Liver (tissue), 9 donors: ENCODE data around the gene PSMA5. TPM values are rescaled to one million over a fixed set of nuclear protein-coding genes. Genes with fewer than 3 reads are reported as not detected.

Source experiments
- DNase-seq: peaks from one replicate; pipeline ENCODE4 v3.0.0-alpha.2; 2017; ENCODE audit warnings: low spot score
- H3K27ac ChIP-seq, 2 donors: one replicate each; pipeline ENCODE4 v1.7.0; 2013; ENCODE audit warnings: inconsistent platforms in 2 of 2, low read length in 2 of 2, control low read depth in 1 of 2, low read depth in 1 of 2, mild to moderate bottlenecking in 1 of 2
- H3K27me3 ChIP-seq, 4 donors: one replicate each; pipeline versions ENCODE4 v1.6.1 to v1.7.0; 2013; ENCODE audit warnings: low read length in 3 of 4, inconsistent platforms in 1 of 4, mild to moderate bottlenecking in 1 of 4, moderate library complexity in 1 of 4; ENCODE audit not compliant: control insufficient read depth in 4 of 4, insufficient read depth in 4 of 4
- H3K36me3 ChIP-seq, 4 donors: one replicate each; pipeline versions ENCODE4 v1.6.1 to v1.7.0; 2013; ENCODE audit warnings: low read length in 3 of 4, mild to moderate bottlenecking in 3 of 4, low read depth in 1 of 4, moderate library complexity in 1 of 4; ENCODE audit not compliant: control insufficient read depth in 4 of 4, insufficient read depth in 3 of 4
- H3K4me1 ChIP-seq, 4 donors: one replicate each; pipeline versions ENCODE4 v1.6.1 to v1.7.0; 2013; ENCODE audit warnings: low read length in 3 of 4, mild to moderate bottlenecking in 3 of 4, moderate library complexity in 1 of 4; ENCODE audit not compliant: control insufficient read depth in 4 of 4, insufficient read depth in 4 of 4
- H3K4me3 ChIP-seq, 3 donors: one replicate each; pipeline versions ENCODE4 v1.6.1 to v1.7.0; 2013; ENCODE audit warnings: low read length in 3 of 3, control low read depth in 1 of 3, low read depth in 1 of 3, mild to moderate bottlenecking in 1 of 3
- H3K9ac ChIP-seq, 2 donors: one replicate each; pipeline ENCODE4 v1.7.0; 2013; ENCODE audit warnings: low read length in 2 of 2, mild to moderate bottlenecking in 2 of 2, moderate library complexity in 2 of 2, control low read depth in 1 of 2, low read depth in 1 of 2
- H3K9me3 ChIP-seq, 4 donors: one replicate each; pipeline versions ENCODE4 v1.6.1 to v1.7.0; 2013; ENCODE audit warnings: low read length in 3 of 4; ENCODE audit not compliant: control insufficient read depth in 4 of 4
- ATF3 ChIP-seq: IDR thresholded peaks from 2 replicates; pipeline ENCODE4 v1.6.1; 2016; ENCODE audit warnings: antibody characterized with exemption
- CTCF ChIP-seq: fragments of 150-350 bp; IDR thresholded peaks from 2 replicates; pipeline ENCODE4 v1.5.1; 2017; ENCODE audit warnings: improper control_type of control experiment, low read depth, low read length; ENCODE audit not compliant: missing input control
- EGR1 ChIP-seq, 2 donors: IDR thresholded peaks; 2 replicates each; pipeline ENCODE4 v1.6.1; 2016 to 2018; ENCODE audit warnings: antibody characterized with exemption in 2 of 2, low read depth in 2 of 2
- FOXA1 ChIP-seq: IDR thresholded peaks from 2 replicates; pipeline ENCODE4 v1.6.1; 2016; ENCODE audit warnings: antibody characterized with exemption
- FOXA2 ChIP-seq: IDR thresholded peaks from 2 replicates; pipeline ENCODE4 v1.6.1; 2016; ENCODE audit warnings: antibody characterized with exemption
- GABPA ChIP-seq, 2 donors: IDR thresholded peaks in 1 of 2; conservative IDR thresholded peaks in 1 of 2; 2 replicates each; pipeline ENCODE4 v1.6.1; 2016; ENCODE audit warnings: antibody characterized with exemption in 2 of 2, mild to moderate bottlenecking in 1 of 2, moderate library complexity in 1 of 2
- HNF4A ChIP-seq, 2 donors: conservative IDR thresholded peaks; 2 replicates each; pipeline ENCODE4 v1.6.1; 2016; ENCODE audit warnings: antibody characterized with exemption in 2 of 2, mild to moderate bottlenecking in 2 of 2
- HNF4G ChIP-seq: IDR thresholded peaks from 2 replicates; pipeline ENCODE4 v1.6.1; 2016; ENCODE audit warnings: antibody characterized with exemption
- JUND ChIP-seq, 2 donors: IDR thresholded peaks; 2 replicates each; pipeline ENCODE4 v1.6.1; 2016; ENCODE audit warnings: antibody characterized with exemption in 2 of 2
- NR2F2 ChIP-seq: IDR thresholded peaks from 2 replicates; pipeline ENCODE4 v1.6.1; 2016; ENCODE audit warnings: antibody characterized with exemption
- RAD21 ChIP-seq, 2 donors: IDR thresholded peaks; 2 replicates each; pipeline ENCODE4 v1.6.1; 2016; ENCODE audit warnings: antibody characterized with exemption in 2 of 2, mild to moderate bottlenecking in 2 of 2
- REST ChIP-seq: IDR thresholded peaks from 2 replicates; pipeline ENCODE4 v1.6.1; 2016; ENCODE audit warnings: antibody characterized with exemption, mild to moderate bottlenecking
- RXRA ChIP-seq, 2 donors: IDR thresholded peaks; 2 replicates each; pipeline ENCODE4 v1.6.1; 2017 to 2018; ENCODE audit warnings: antibody characterized with exemption in 2 of 2, mild to moderate bottlenecking in 1 of 2
- SP1 ChIP-seq: IDR thresholded peaks from 2 replicates; pipeline ENCODE4 v1.6.1; 2018; ENCODE audit warnings: antibody characterized with exemption, mild to moderate bottlenecking
- TAF1 ChIP-seq: conservative IDR thresholded peaks from 2 replicates; pipeline ENCODE4 v1.6.1; 2016; ENCODE audit warnings: antibody characterized with exemption, mild to moderate bottlenecking
- WGBS: extraction: QIAGEN DNeasy Blood & Tissue Kit; methylation state at CpG from one replicate; pipeline ENCODE4 v1.1.7; 2013; 5-methylcytosine and 5-hydroxymethylcytosine counted together
- polyA plus RNA-seq, 2 donors: library from polyadenylated mRNA; stranded (reverse) in 1 of 2; unstranded in 1 of 2; fragments of 200-250 nt in 1 of 2; fragments of >200 nt in 1 of 2; fragmentation: Nextera tagmentation in 1 of 2; extraction: Ambion mirVana in 1 of 2; gene quantifications; one replicate each; pipeline versions ENCODE4 v1.2.1 to v1.2.3, GENCODE V29; 2013 to 2015
- total RNA-seq, 2 donors: library from RNA; depleted of rRNA; stranded (reverse); fragments of >200 nt; gene quantifications; one replicate each; pipeline ENCODE4 v1.2.3, GENCODE V29; 2014
- TF ChIP-seq, protein P1 (sequence below): IDR thresholded peaks from 2 replicates; pipeline ENCODE4 v1.6.1; 2016; ENCODE audit warnings: antibody characterized with exemption
- donor health status: healthy.
- donor health status: healthy.
- donor health status: healthy.
- donor health status: healthy.
- donor health status: healthy.

The PSMA5 gene
- total and polyA plus RNA-seq, 4 donors: 26.3 to 88.6 (median 67.9) TPM

- Histone ChIP-seq H3K4me1 (peaks cover 0 to 4% (median 1%) of the 10 kb centered on the region in 4 donors), H3K4me3 (no peak overlapping the region)
These were observed 53.1 kb downstream of the PSMA5 start for GRCh38 chr1:109373126-109373525.

GRCh38 chr1:109372281-109372680 is 54.0 kb downstream of the PSMA5 start:
- DNase-seq: no peak
- no peak for TF ChIP-seq HNF4G
- no peak for TF ChIP-seq RXRA (IDR thresholded peaks at IDR 0.05)
- TF ChIP-seq EGR1 (IDR thresholded peaks at IDR 0.05; ENCODE audit: low read depth in 2 of 2): no peak
- TF ChIP-seq NR2F2: no peak
- TF ChIP-seq GABPA (IDR thresholded peaks at IDR 0.05 in 1 of 2, conservative IDR thresholded peaks at IDR 0.05 in 1 of 2): no peak
- 92% methylated on average over 6 of the region's 6 CpGs for WGBS
- no peak overlapping the region for H3K4me3 ChIP-seq
- peaks cover 0 to 4% (median 1%) of the 10 kb centered on the region in 4 donors for H3K4me1 ChIP-seq
- no peak overlapping the region for H3K9ac ChIP-seq
- no peak overlapping the region for H3K27ac ChIP-seq
- H3K27me3 ChIP-seq: no peaks in the 10 kb centered on the region
- H3K9me3 ChIP-seq: no peaks in the 10 kb centered on the region
- no peaks in the 10 kb centered on the region for H3K36me3 ChIP-seq

More at GRCh38 chr1:109373126-109373525, 53.1 kb downstream of the PSMA5 start:
- 51% methylated on average over 5 of the region's 5 CpGs for WGBS
- H3K27me3 ChIP-seq: no peaks in the 10 kb centered on the region
- no peak for DNase-seq
- H3K36me3 ChIP-seq: no peaks in the 10 kb centered on the region
- TF ChIP-seq HNF4G (no peak), RAD21 (IDR thresholded peaks at IDR 0.05) (no peak), JUND (IDR thresholded peaks at IDR 0.05) (no peak), FOXA1 (no peak)
- TF ChIP-seq, protein P1, sequence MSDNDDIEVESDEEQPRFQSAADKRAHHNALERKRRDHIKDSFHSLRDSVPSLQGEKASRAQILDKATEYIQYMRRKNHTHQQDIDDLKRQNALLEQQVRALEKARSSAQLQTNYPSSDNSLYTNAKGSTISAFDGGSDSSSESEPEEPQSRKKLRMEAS: no peak
- no peak overlapping the region for H3K27ac ChIP-seq
- H3K9ac ChIP-seq: no peak overlapping the region
- no peaks in the 10 kb centered on the region for H3K9me3 ChIP-seq

- Histone ChIP-seq H3K27ac (peak overlapping the region in 1 of 2 donors; percentile 31), H3K27me3 (no peaks in the 10 kb centered on the region), H3K36me3 (no peaks in the 10 kb centered on the region), H3K4me1 (peaks cover 0 to 4% (median 1%) of the 10 kb centered on the region in 4 donors), H3K9me3 (no peaks in the 10 kb centered on the region), H3K9ac (no peak overlapping the region), H3K4me3 (no peak overlapping the region)
- TF ChIP-seq NR2F2 (no peak), HNF4A (conservative IDR thresholded peaks at IDR 0.05) (no peak), FOXA1 (no peak), EGR1 (IDR thresholded peaks at IDR 0.05; ENCODE audit: low read depth in 2 of 2) (peak; percentile 59 to 81), RAD21 (IDR thresholded peaks at IDR 0.05) (peak in 1 of 2 donors; percentile 3), ATF3 (peak; percentile 58), JUND (IDR thresholded peaks at IDR 0.05) (peak; percentile 96 to 99), SP1 (no peak), FOXA2 (no peak)
- TF ChIP-seq, protein P1: no peak
- no peak for DNase-seq
- WGBS: 49% methylated on average over 4 of the region's 4 CpGs
These were observed 54.9 kb downstream of the PSMA5 start for GRCh38 chr1:109371341-109371739.

- no peaks in the 10 kb centered on the region for H3K27me3 ChIP-seq
- H3K9ac ChIP-seq: no peak overlapping the region
- no peak overlapping the region for H3K27ac ChIP-seq
- H3K36me3 ChIP-seq: no peaks in the 10 kb centered on the region
- no peak for DNase-seq
- no peaks in the 10 kb centered on the region for H3K9me3 ChIP-seq
- H3K4me1 ChIP-seq: peaks cover 0 to 4% (median 2%) of the 10 kb centered on the region in 4 donors
- WGBS: 25% methylated on average over 7 of the region's 7 CpGs
- H3K4me3 ChIP-seq: no peak overlapping the region
- TF ChIP-seq FOXA1: no peak
- no peak for TF ChIP-seq GABPA (IDR thresholded peaks at IDR 0.05 in 1 of 2, conservative IDR thresholded peaks at IDR 0.05 in 1 of 2)
- TF ChIP-seq ATF3: no peak
- TF ChIP-seq REST: no peak
- no peak for TF ChIP-seq TAF1
- no peak for TF ChIP-seq CTCF
- peak; percentile 31 for TF ChIP-seq SP1
- peak in 1 of 2 donors; percentile 47 for TF ChIP-seq HNF4A (conservative IDR thresholded peaks at IDR 0.05)
- TF ChIP-seq RXRA (IDR thresholded peaks at IDR 0.05): no peak
These were observed 55.4 kb downstream of the PSMA5 start for GRCh38 chr1:109370712-109371340.
